Measurements from ENCODE around the gene GOLIM4. TPM values are rescaled to one million over a fixed set of nuclear protein-coding genes. Genes with fewer than 3 reads are reported as not detected.

GOLIM4 gene
- total and polyA plus RNA-seq, 7 experiments from 2014 or later, result 0.43 to 5.5 (median 1.0) TPM; not detected in 2

- H3K27ac Mint-ChIP-seq, result no peak overlapping the region
- no peaks in the 10 kb centered on the region for H3K27me3 ChIP-seq (ENCODE audit: control insufficient read depth in 2 of 2, insufficient read depth in 2 of 2, low read length in 2 of 2)
- peaks cover 0 to 6% (median 0%) of the 10 kb centered on the region in 11 donors for H3K9me3 Mint-ChIP-seq
- no peaks in the 10 kb centered on the region for H3K4me1 ChIP-seq (ENCODE audit: control insufficient read depth in 2 of 2, insufficient read depth in 2 of 2, low read length in 2 of 2)
- no peaks in the 10 kb centered on the region for H3K36me3 ChIP-seq (ENCODE audit: control insufficient read depth in 2 of 3, insufficient read depth in 3 of 3, low read length in 3 of 3)
- no peaks in the 10 kb centered on the region for H3K4me1 Mint-ChIP-seq
- no peak overlapping the region for H3K27ac ChIP-seq (ENCODE audit: low read depth, low read length)
- no peak overlapping the region for H3K4me3 ChIP-seq (ENCODE audit: low read length)
- POLR2A ChIA-PET, result no interaction called here
- no peaks in the 10 kb centered on the region for H3K9me3 ChIP-seq (ENCODE audit: control insufficient read depth in 2 of 3, low read length in 3 of 3)
- ATAC-seq, result no peak
- intact Hi-C loops (cut with micrococcal nuclease), result no loop called here
- CTCF ChIA-PET, result no interaction called here
- H3K4me3 Mint-ChIP-seq, result no peak overlapping the region
- no peaks in the 10 kb centered on the region for H3K27me3 Mint-ChIP-seq
- no peaks in the 10 kb centered on the region for H3K36me3 Mint-ChIP-seq
- DNase-seq, result no peak
Measured at GRCh38 chr3:167991213-167991612, 104.5 kb downstream of the GOLIM4 start.

DNA sequence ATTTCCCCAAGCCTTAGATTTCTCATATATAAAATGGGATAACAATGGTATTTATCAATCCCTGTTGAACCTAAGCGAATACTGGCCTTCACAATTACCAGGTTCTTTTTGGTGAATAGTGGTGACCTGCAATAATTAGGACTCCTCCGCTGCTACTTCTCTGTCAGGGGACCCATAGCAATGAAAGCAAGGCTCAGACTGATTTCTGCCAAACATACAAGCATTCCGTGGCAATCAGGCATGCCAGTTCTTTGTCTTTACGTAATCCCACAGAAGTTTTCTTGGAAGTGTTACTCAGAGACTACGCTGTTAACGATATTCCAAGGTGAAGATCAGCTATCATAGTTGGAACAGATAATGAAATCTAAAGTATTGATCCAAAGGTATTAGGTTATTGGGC, 105.7 kb downstream of the GOLIM4 start:
- DNase-seq (no peak), ATAC-seq (no peak)
- ChIA-PET POLR2A (no interaction called here), CTCF (no interaction called here)
- no peaks in the 10 kb centered on the region for H3K27me3 ChIP-seq (ENCODE audit: control insufficient read depth in 2 of 2, insufficient read depth in 2 of 2, low read length in 2 of 2)
- H3K9me3 ChIP-seq (ENCODE audit: control insufficient read depth in 2 of 3, low read length in 3 of 3), result no peaks in the 10 kb centered on the region
- Mint-ChIP-seq H3K9me3 (peaks cover 0 to 6% (median 0%) of the 10 kb centered on the region in 11 donors), H3K4me3 (no peak overlapping the region), H3K36me3 (no peaks in the 10 kb centered on the region), H3K27ac (no peak overlapping the region), H3K27me3 (no peaks in the 10 kb centered on the region), H3K4me1 (no peaks in the 10 kb centered on the region)
- no peaks in the 10 kb centered on the region for H3K4me1 ChIP-seq (ENCODE audit: control insufficient read depth in 2 of 2, insufficient read depth in 2 of 2, low read length in 2 of 2)
- intact Hi-C loops (cut with micrococcal nuclease), result no loop called here
- no peak overlapping the region for H3K4me3 ChIP-seq (ENCODE audit: low read length)
- H3K36me3 ChIP-seq (ENCODE audit: control insufficient read depth in 2 of 3, insufficient read depth in 3 of 3, low read length in 3 of 3), result no peaks in the 10 kb centered on the region
- H3K27ac ChIP-seq (ENCODE audit: low read depth, low read length), result no peak overlapping the region

GRCh38 chr3:167989066-167989465, 106.7 kb downstream of the GOLIM4 start:
- intact Hi-C loops (cut with micrococcal nuclease), result no loop called here
- Mint-ChIP-seq H3K4me3 (no peak overlapping the region), H3K4me1 (no peaks in the 10 kb centered on the region), H3K36me3 (no peaks in the 10 kb centered on the region), H3K27ac (no peak overlapping the region), H3K27me3 (no peaks in the 10 kb centered on the region), H3K9me3 (peaks cover 0 to 6% (median 0%) of the 10 kb centered on the region in 11 donors)
- ATAC-seq (no peak), DNase-seq (no peak)
- no peaks in the 10 kb centered on the region for H3K4me1 ChIP-seq (ENCODE audit: control insufficient read depth in 2 of 2, insufficient read depth in 2 of 2, low read length in 2 of 2)
- H3K4me3 ChIP-seq (ENCODE audit: low read length), result no peak overlapping the region
- no peaks in the 10 kb centered on the region for H3K9me3 ChIP-seq (ENCODE audit: control insufficient read depth in 2 of 3, low read length in 3 of 3)
- ChIA-PET CTCF (no interaction called here), POLR2A (no interaction called here)
- no peaks in the 10 kb centered on the region for H3K27me3 ChIP-seq (ENCODE audit: control insufficient read depth in 2 of 2, insufficient read depth in 2 of 2, low read length in 2 of 2)
- no peak overlapping the region for H3K27ac ChIP-seq (ENCODE audit: low read depth, low read length)
- no peaks in the 10 kb centered on the region for H3K36me3 ChIP-seq (ENCODE audit: control insufficient read depth in 2 of 3, insufficient read depth in 3 of 3, low read length in 3 of 3)

- no peaks in the 10 kb centered on the region for H3K9me3 ChIP-seq (ENCODE audit: control insufficient read depth in 2 of 3, low read length in 3 of 3)
- H3K36me3 Mint-ChIP-seq, result no peaks in the 10 kb centered on the region
- H3K4me3 ChIP-seq (ENCODE audit: low read length), result no peak overlapping the region
- no peaks in the 10 kb centered on the region for H3K4me1 Mint-ChIP-seq
- H3K27ac Mint-ChIP-seq, result no peak overlapping the region
- peaks cover 0 to 5% (median 0%) of the 10 kb centered on the region in 11 donors for H3K9me3 Mint-ChIP-seq
- ChIA-PET POLR2A (no interaction called here), CTCF (no interaction called here)
- intact Hi-C loops (cut with micrococcal nuclease), result no loop called here
- H3K27me3 ChIP-seq (ENCODE audit: control insufficient read depth in 2 of 2, insufficient read depth in 2 of 2, low read length in 2 of 2), result no peaks in the 10 kb centered on the region
- no peak overlapping the region for H3K27ac ChIP-seq (ENCODE audit: low read depth, low read length)
- no peak for ATAC-seq
- no peak for DNase-seq
- no peak overlapping the region for H3K4me3 Mint-ChIP-seq
- no peaks in the 10 kb centered on the region for H3K36me3 ChIP-seq (ENCODE audit: control insufficient read depth in 2 of 3, insufficient read depth in 3 of 3, low read length in 3 of 3)
- no peaks in the 10 kb centered on the region for H3K4me1 ChIP-seq (ENCODE audit: control insufficient read depth in 2 of 2, insufficient read depth in 2 of 2, low read length in 2 of 2)
- H3K27me3 Mint-ChIP-seq, result no peaks in the 10 kb centered on the region
Measured at GRCh38 chr3:167983583-167983982, 112.1 kb downstream of the GOLIM4 start.

GRCh38 chr3:167978486-167978885, 117.2 kb downstream of the GOLIM4 start:
- Histone ChIP-seq H3K27ac (ENCODE audit: low read depth, low read length) (no peak overlapping the region), H3K36me3 (ENCODE audit: control insufficient read depth in 2 of 3, insufficient read depth in 3 of 3, low read length in 3 of 3) (no peaks in the 10 kb centered on the region), H3K4me3 (ENCODE audit: low read length) (no peak overlapping the region), H3K27me3 (ENCODE audit: control insufficient read depth in 2 of 2, insufficient read depth in 2 of 2, low read length in 2 of 2) (no peaks in the 10 kb centered on the region), H3K4me1 (ENCODE audit: control insufficient read depth in 2 of 2, insufficient read depth in 2 of 2, low read length in 2 of 2) (no peaks in the 10 kb centered on the region), H3K9me3 (ENCODE audit: control insufficient read depth in 2 of 3, low read length in 3 of 3) (no peaks in the 10 kb centered on the region)
- CTCF ChIA-PET, result no interaction called here
- no peaks in the 10 kb centered on the region for H3K27me3 Mint-ChIP-seq
- ATAC-seq, result no peak
- intact Hi-C loops (cut with micrococcal nuclease), result no loop called here
- no peak for DNase-seq
- no peaks in the 10 kb centered on the region for H3K4me1 Mint-ChIP-seq
- no peak overlapping the region for H3K27ac Mint-ChIP-seq
- H3K36me3 Mint-ChIP-seq, result no peaks in the 10 kb centered on the region
- POLR2A ChIA-PET, result no interaction called here
- no peak overlapping the region for H3K4me3 Mint-ChIP-seq
- H3K9me3 Mint-ChIP-seq, result no peaks in the 10 kb centered on the region

GRCh38 chr3:167978071-167978470, 117.7 kb downstream of the GOLIM4 start:
- no peak overlapping the region for H3K4me3 ChIP-seq (ENCODE audit: low read length)
- intact Hi-C loops (cut with micrococcal nuclease), result no loop called here
- CTCF ChIA-PET, result no interaction called here
- H3K27me3 Mint-ChIP-seq, result no peaks in the 10 kb centered on the region
- no peak overlapping the region for H3K27ac Mint-ChIP-seq
- H3K9me3 ChIP-seq (ENCODE audit: control insufficient read depth in 2 of 3, low read length in 3 of 3), result no peaks in the 10 kb centered on the region
- no peaks in the 10 kb centered on the region for H3K36me3 ChIP-seq (ENCODE audit: control insufficient read depth in 2 of 3, insufficient read depth in 3 of 3, low read length in 3 of 3)
- no peaks in the 10 kb centered on the region for H3K4me1 ChIP-seq (ENCODE audit: control insufficient read depth in 2 of 2, insufficient read depth in 2 of 2, low read length in 2 of 2)
- H3K36me3 Mint-ChIP-seq, result no peaks in the 10 kb centered on the region
- H3K27ac ChIP-seq (ENCODE audit: low read depth, low read length), result no peak overlapping the region
- H3K9me3 Mint-ChIP-seq, result no peaks in the 10 kb centered on the region
- no peak overlapping the region for H3K4me3 Mint-ChIP-seq
- POLR2A ChIA-PET, result no interaction called here
- DNase-seq (no peak), ATAC-seq (no peak)
- no peaks in the 10 kb centered on the region for H3K4me1 Mint-ChIP-seq
- no peaks in the 10 kb centered on the region for H3K27me3 ChIP-seq (ENCODE audit: control insufficient read depth in 2 of 2, insufficient read depth in 2 of 2, low read length in 2 of 2)

GRCh38 chr3:167976516-167977361, 119.0 kb downstream of the GOLIM4 start:
- H3K36me3 Mint-ChIP-seq, result no peaks in the 10 kb centered on the region
- H3K4me1 Mint-ChIP-seq, result no peaks in the 10 kb centered on the region
- no peak overlapping the region for H3K27ac Mint-ChIP-seq
- Histone ChIP-seq H3K4me3 (ENCODE audit: low read length) (no peak overlapping the region), H3K9me3 (ENCODE audit: control insufficient read depth in 2 of 3, low read length in 3 of 3) (no peaks in the 10 kb centered on the region), H3K27ac (ENCODE audit: low read depth, low read length) (no peak overlapping the region), H3K27me3 (ENCODE audit: control insufficient read depth in 2 of 2, insufficient read depth in 2 of 2, low read length in 2 of 2) (no peaks in the 10 kb centered on the region), H3K36me3 (ENCODE audit: control insufficient read depth in 2 of 3, insufficient read depth in 3 of 3, low read length in 3 of 3) (no peaks in the 10 kb centered on the region), H3K4me1 (ENCODE audit: control insufficient read depth in 2 of 2, insufficient read depth in 2 of 2, low read length in 2 of 2) (no peaks in the 10 kb centered on the region)
- H3K4me3 Mint-ChIP-seq, result no peak overlapping the region
- intact Hi-C loops (cut with micrococcal nuclease), result no loop called here
- DNase-seq, result no peak
- ATAC-seq, result no peak
- no peaks in the 10 kb centered on the region for H3K9me3 Mint-ChIP-seq
- CTCF ChIA-PET, result no interaction called here
- POLR2A ChIA-PET, result no interaction called here
- no peaks in the 10 kb centered on the region for H3K27me3 Mint-ChIP-seq

Data from naive thymus-derived CD4-positive, alpha-beta T cell (primary cell).